GM19035 (cell line): Measurements from ENCODE around the gene NEDD4L.
"Not testable (repeated sequence)": the region's sequence is repeated elsewhere in the genome, so short reads cannot be mapped to it uniquely, and the experiment has no call there.

Source experiments
- ATAC-seq: cut with Tn5 transposase; IDR thresholded peaks from one replicate; pipeline ENCODE4 v1.9.1; 2021; ENCODE audit not compliant: unreplicated experiment

Gene NEDD4L

DNA sequence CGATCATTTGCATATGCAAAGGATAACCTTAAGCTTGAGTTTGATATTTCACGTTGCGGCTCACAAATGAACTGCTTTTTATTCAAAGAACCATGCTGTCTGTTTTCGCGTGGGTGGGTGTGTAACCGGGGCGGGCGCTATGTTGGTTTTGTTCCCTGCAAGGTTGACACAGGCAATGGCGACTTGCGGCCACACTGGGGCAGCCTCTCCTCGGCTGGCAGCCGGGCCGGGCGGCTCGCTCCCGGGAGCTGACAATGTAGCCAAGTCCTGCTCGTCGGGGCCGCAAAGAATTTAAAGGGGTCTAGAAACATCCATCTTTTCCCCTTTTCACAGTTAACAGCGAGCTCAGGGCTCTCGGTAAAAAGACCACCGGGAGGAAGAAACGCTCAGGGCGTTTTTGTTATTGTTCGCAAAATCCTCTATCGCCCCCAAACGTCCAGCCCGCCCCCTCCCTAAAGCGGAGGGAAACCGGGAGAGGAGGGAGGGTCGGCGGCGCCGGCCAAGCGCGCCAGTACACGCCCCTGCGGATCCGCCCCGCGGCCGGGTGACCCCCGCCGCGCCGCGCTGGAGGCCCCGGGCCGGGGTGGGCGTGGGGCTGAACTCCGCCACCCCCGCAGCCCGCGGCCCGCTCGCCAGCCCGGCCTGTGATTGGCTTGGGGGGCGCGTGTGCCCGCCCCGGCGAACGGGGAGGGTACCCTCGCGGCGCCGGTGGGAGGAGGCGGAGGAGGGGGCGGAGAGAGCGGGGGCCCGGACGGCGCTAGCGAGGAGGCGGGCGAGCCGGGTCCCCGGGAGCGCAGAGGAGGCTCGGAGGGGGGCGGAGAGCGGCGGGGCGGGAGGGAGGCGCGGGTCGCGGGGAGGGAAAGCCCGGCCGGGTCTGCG, at the start of gene NEDD4L:
Gene NEDD4L, plus strand, starts transcription at position 736 of the 879 bp plus-strand sequence. CDS start 435 bp downstream, outside the sequence.
- peak; percentile 76 for ATAC-seq

DNA sequence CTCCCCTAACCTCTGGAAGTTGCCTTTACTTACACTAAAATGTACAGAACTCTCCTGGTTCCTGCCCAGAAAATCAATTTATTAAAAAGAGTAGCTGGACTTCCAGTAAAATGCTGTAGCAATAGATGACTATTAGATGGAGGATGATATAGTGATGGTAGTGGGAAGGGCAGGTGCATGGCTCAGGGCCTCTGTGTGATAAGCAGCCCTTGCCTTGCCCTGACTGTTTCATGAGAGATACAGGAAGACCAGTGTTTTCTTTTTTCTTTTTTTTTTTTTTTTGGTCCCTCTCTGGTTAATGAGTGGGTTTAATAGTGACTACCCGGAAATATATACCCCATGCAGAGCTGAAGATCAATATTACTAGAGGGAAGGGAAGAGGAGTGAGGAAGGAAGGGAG, 48.7 kb upstream of the NEDD4L start:
- ATAC-seq, result no peak

DNA sequence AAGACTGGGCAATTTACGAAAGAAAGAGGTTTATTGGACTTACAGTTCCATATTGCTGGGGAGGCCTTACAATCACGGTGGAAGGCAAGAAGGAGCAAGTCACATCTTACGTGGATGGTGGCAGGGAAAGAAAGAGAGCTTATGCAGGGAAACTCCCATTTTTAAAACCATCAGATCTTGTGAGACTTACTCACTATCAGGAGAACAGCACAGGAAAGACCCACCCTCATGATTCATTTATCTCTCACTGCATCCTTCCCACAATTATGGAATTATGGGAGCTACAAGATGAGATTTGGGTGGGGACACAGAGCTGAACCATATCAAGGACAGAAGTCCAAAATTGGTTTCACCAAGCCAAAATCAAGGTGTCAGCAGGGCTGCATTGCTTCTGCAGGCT, 47.1 kb upstream of the NEDD4L start:
- ATAC-seq, result not testable (repeated sequence)

DNA sequence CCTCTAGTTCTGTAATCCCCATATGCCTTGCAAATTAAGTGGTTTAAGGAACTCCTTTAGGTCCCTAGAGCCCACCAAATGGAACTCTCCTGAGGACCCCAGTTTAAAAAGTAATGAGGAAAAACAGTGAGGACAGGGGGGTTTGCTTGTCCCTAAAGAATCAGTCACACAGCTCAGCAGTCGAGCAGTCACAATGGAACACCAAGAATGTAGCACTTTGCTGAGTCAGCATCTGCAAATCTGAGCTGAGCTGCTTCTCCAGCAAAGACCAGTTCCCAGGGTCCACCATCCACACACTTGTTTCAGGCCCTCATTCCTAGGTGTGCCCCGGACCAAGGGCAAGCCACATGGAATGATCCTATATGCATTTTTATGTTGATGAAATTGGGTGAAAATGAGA, 46.2 kb upstream of the NEDD4L start:
- no peak for ATAC-seq

DNA sequence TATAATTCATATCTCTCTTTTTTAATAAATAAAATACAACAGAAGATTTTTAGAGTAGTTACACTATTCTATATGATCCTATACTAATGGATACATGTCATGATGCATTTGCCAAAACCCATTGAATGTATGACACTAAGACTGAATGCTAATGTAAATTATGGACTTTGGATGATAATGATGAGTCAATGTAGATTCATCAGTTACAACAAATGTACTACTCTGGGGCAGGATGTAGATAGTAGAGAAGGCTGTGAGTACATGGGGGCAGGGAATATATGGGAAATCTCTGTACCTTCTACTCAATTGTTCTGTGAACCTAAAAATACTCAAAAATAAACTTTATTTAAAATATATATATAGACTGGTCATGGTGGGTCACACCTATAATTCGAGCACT, 45.6 kb upstream of the NEDD4L start:
- no peak for ATAC-seq

DNA sequence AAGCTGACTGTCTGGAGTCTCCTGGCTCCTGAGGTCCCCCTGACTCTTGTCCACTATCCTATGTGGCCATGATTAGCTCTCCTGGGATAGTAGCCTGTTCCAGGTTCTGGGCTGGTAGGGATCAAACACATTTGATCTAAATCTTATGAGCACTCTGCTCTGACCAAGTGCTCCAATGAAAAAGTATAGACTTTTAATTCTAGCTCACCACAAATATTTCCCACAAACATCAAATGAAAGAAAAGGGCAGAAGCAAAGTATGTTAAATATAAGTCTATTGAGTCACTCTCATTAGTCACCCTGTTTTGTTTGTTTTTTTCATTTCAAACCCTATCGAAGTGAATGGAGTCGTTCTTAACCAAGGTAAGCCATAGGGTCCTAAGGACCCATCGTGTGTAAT, 39.7 kb upstream of the NEDD4L start:
- ATAC-seq, result no peak

DNA sequence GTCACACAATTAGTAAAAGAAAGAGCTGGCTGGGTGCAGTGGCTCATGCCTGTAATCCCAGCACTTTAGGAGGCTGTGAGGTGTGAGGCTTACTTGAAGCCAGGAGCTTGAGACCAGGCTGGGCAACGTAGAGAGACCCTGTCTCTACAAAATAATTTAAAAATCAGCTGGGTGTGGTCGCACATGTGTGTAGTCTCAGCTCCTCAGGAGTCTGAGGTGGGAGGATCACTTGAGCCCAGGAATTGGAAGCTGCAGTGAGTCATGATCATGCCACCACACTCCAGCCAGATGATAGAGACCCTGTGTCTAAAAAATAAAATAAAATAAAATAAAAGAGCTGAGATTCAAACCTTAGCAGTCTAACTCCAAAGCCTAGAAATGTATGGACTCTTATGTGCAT, 39.0 kb upstream of the NEDD4L start:
- ATAC-seq, result no peak

DNA sequence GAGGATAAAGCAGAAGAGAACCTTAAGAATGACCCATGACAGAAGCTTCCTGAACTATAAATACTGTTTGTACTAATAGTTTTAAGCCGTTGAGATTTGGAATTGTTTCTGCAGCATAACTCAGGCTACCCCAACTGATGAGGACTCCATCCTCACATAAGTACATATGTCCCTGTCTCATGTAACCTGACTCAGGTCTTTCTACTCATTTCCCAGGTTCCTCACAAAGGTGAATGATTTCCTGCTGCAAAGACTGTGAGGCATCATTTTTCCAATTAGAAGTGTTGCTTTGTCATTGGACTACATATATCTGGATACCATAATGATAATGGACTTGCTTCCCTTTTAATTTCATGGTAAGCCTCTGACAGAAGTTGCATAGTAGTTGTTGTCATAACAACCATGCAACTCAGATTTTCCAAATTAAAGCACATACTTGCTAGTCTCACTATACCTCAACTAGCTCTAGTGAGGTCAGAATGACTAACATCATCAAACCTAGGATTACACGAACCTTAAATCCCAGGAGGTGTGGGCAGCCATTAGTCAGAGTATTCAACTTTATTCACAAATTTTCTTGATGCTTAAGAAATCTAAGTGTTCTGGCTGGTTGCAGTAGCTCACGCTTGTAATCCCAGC, 38.0 kb upstream of the NEDD4L start:
- ATAC-seq, result no peak

DNA sequence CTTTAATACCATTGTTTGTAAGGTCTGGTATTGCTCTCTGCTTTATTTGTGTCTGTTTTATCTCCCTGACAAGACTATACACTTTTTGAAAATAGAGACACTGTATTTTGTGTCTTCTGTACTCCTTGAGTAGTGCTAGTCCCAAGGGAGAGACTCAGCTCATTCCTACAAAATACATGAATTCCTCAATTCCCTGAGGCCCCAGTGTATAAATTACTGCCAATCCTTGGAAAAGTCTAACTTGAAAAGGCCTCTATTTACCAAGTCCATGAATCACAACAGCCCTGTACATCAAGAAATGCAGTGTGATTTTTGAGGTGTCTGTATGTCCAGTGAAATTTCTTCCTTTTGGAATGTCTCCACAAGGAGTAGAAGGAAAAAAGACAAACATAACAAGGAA, 34.9 kb upstream of the NEDD4L start:
- ATAC-seq, result no peak

DNA sequence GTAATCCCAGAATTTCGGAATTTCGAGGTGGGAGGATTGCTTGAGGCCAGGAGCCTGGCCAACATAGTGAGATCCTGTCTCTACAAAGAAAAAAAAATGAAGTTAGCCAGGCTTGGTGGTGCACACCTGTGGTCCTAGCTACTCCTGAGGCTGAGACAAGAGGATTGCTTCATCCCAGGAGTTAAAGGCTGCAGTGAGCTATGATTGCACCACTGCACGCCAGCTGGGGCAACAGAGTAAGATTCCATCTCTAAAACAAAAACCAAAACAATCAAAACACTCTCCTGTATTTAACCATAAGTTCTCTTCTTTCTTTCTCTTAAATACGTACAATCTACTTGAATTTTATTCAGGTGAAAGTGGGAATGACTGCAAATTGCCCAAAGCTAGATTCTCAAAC, 33.8 kb upstream of the NEDD4L start:
- no peak for ATAC-seq

DNA sequence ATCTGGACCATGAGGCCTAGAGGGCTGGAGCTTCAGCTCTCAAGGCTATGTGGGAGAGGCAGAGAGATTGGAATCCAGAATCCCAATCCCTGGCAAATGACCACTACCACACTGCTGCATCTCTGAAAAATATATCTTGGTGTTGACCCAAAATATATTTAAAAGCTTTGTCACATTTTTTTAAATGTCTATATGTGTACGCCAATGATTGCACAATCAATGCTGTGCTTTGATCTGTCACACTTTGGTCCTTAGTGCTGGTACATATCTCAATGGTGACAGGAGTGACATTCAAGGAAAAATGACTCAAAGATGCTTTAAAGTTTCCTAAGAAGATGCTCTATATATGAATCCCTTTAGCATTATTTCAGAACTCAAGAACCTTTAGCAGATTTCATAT, 31.7 kb upstream of the NEDD4L start:
- ATAC-seq, result no peak

DNA sequence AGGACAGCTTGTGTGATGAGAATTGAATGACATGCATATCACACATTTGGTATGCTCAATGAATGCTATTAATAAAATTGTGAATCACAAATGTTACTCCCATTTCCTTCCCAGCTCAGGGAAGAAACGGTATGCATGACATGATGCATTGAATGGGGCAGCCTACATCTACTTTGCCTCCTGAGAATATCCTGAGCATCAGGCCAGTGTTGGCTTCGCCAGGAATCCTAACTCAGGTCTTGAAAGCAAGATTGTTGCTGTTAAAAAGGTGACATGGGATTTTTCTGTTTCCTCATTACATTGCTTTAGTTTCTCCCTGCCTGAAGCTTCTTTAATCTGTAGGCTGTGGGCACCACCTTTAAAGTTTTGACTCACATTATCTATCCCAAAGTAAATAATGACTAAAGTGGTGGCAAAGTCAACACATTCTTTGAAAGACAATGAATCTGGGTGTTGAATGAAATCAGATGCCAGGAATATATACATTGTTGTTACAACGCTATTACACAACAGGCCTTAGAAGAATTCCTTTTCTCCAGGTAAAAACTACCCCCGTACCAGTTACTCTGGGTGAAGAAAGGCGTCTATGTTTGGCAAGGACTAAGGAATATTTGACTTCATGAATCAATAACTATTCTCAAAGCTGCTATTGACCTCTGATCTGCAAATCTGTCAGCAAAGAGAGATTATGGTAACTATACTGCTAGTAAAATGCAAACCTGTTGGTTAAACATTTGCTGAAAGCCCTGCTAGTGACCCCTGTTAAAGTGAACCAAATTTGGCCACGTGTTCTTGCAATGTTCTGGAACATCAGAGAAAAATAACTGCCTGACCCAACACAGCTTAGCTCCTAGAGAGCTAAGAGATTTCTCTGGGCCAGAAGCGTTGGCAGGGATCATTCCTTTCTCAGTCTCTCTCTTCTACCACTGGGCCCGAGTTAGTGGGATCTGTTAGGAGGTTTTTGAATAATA, 30.5 kb upstream of the NEDD4L start:
- ATAC-seq, result no peak

DNA sequence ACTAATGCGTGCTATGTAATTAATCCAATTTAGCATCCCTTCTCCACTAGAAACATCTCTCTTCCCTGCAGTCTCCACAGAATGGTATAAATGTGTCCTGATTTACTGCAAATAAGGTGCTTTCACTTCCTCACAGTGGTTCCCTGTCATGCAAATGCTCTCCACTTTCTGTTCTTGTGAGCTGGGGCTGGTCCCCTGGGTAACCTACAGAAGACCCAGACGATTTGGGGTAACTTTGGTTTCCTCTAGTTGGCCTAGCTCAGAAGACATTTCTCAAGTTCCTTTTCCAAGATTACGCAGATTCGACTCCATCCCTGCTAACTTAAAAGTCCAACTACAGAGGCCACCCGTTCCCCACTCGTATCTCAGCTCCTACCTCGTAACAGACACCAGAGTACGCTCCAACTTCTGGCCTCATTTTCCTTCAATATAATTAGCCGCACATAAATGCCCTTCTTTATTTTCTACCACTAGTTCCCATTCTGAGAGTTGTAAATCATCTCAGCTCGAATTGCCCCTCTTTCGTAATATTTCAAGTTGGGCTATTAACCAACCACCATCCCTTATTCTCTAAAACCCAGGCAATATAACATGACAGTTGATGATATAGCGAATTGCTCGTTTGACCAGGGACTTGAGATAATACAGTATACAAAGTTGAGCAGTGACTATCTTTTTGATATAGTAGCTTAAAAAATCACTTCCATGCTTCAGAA, 28.8 kb upstream of the NEDD4L start:
- peak; percentile 99 for ATAC-seq

DNA sequence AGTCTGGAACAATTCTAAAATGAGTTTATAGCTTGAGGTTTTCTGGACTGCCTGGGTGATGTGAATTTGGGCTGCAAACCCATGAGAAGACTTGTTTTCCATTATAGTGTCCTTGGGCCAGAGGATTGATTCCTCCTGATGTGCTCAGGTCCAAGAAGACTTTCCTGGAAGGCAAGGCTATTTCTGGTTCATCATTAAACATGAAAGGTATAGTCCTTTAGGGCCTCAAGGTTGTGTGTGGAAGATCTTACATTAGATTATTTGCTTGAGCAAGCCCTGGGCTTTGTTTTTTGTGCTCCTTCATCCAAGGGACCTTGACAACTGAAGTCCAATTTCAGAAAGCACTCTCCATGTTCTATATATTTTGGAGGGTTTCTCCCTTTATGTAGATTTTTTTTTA, 26.8 kb upstream of the NEDD4L start:
- ATAC-seq, result no peak

DNA sequence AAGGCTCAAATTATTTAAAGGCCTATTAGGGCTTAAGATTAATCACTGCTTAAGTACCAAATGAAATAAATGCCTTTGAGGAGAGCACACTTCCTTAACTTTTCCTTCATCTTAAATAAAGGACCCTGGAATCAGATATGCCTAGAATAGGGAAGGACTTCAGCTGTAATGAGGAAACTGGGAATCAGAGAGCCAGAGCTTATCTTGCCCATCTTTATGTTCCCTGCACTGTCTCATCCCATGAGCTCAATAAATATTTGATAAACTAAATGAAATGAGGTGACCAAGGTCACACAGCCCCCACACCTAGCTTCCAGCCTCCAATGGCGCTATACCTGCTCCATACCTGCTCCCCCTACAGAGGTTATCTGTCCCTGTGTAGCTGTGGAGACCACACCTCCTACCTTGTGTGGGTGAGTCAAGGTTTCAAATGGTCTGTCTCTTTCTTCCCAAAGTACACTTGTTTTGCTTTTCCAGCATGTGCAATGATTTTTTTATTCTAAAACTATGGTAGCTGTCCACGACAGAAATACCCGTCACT, 23.4 kb upstream of the NEDD4L start:
- ATAC-seq, result no peak

DNA sequence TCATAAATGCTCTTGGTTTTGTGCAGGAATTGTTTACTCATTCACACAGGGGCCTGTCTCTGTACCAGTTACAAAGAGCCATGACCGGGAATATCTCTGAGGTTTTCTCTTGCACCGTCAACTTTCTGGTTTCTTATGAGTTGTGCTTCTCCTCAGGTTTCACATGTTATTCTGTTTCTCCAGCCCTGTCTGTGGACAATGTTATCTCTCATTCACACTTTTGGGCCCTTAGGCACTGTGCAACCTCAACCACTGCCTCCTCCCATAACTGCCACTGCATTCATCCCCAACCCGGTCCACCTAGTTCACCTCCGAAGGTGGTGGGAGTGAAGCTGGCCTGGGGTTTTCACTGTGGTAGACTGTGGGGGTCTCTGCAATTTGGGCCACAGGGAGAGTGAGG, 22.5 kb upstream of the NEDD4L start:
- no peak for ATAC-seq

DNA sequence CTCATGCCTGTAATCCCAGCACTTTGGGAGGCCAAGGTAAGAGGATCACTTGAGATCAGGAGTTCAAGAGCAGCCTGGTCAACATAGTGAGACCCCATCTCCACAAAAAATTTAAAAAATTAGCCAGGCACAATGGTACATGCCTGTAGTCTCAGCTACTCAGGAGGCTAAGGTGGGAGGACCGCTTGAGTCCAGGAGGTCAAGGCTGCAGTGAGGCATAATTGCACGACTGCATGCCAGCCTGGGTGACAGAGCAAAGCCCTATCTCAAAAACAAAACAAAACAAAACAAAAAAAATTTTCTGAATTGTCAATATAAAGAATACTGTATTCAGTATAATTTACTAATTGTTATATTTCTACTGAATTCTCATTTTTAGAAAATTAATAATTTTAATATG, 20.9 kb upstream of the NEDD4L start:
- ATAC-seq, result no peak

DNA sequence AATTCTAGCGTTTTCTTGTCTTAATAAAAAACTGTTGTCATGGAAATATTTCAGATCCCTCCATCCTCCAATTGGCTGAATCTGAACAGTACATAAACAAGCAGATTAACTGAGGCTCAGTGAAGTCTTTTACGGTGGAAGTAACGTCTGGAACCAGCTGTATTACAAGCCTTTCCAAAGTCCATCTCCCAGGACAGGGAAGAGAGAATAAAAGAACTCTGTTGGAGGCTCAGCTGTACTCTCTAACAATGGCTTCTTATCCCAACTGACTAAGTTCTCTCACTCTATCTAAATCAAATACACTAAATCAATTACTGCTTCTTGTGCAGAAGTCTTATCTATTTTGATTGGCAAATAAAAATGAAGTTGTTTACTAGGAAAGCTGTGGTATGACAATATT, 19.9 kb upstream of the NEDD4L start:
- no peak for ATAC-seq

DNA sequence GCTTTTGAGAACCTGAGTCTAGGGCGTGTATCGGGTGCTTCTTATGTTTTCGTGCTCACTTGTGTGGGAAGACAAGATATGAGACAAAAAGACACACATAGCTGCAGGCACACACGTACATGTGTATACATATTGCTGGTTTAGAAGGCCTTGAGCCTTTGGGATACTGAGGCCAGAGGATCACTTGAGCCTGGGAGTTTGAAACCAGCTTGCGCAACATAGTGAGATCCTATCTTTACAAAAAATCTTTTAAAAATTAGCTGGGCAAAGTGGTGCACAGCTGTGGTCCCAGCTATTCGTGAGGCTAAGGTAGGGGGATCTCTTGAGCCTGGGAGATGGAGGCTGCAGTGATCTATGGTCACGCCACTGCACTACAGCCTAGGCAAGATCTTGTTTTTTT, 18.8 kb upstream of the NEDD4L start:
- no peak for ATAC-seq

DNA sequence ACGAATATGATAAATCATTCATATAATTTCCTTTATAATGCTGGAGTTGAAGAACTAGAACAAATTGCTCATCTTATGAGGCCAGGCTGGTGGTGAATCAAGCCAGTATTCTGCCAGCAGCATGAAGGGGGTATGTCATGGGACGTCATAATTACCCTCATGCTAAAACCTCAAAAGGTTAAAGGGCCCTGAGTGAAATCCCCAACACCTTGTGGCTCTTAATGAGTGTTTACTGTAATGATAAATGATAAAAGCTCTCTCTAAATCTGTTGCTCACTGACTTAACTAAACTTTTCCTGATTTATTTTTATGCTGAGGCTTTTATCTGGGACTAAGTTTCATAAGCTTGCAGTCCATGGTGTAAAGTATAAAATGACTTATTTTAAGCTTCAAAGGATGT, 18.3 kb upstream of the NEDD4L start:
- no peak for ATAC-seq

DNA sequence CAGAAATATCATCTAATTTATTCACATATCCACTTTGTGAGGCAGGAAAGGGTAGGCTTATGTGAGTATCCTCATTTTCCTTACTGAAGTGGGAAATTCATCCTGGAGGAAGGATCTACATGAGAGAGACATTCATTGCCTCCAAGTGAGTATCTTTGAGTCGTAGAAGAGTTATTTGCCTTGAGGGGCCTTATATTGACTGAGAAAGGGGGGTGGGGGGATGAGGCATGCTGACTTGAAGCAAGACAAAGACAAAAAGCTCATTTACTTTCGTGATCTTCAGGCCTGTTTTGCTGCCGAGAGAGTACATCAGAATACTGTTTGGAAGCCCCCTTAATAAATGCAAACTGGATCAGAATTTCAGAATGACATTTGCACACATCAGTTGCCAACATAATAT, 17.6 kb upstream of the NEDD4L start:
- ATAC-seq, result no peak
